ENCODE data around the gene TMEM156. TPM values are rescaled to one million over a fixed set of nuclear protein-coding genes. Genes with fewer than 3 reads are reported as not detected.

Gene TMEM156
- total RNA-seq (10 to 100 TPM; 18.4 TPM), total RNA-seq (5.5 to 53.0 (median 16.2) reads per million in 172 experiments)
- 31.8 TPM for polyA plus RNA-seq (2013, experiment 1 of 2)
- 25.3 TPM for polyA plus RNA-seq (2013, experiment 2 of 2)

- Mint-ChIP-seq H3K36me3 (ENCODE audit: low read depth) (peaks cover 6% of the 10 kb centered on the region), H3K27me3 (no peaks in the 10 kb centered on the region), H3K4me1 (ENCODE audit: low read depth) (peaks cover 41% of the 10 kb centered on the region), H3K9me3 (no peaks in the 10 kb centered on the region), H3K27ac (peak within 1 kb of the TSS; percentile 99), H3K4me3 (peak within 1 kb of the TSS; percentile 84)
- H3K9me3 ChIP-seq (ENCODE audit: control insufficient read depth in 1 of 2, insufficient read depth in 1 of 2, low read length in 2 of 2): no peaks in the 10 kb centered on the region
- no peak for TF ChIP-seq CTCF (IDR thresholded peaks at IDR 0.05)
- H3K27ac ChIP-seq (ENCODE audit: low read depth in 1 of 2, low read length in 2 of 2): peak within 1 kb of the TSS; percentile 62 to 66
- peak within 1 kb of the TSS; percentile 62 for H3K4me3 ChIP-seq (ENCODE audit: low read length)
- POLR2A ChIA-PET: interaction anchor here (1.1 to 7.4 kb wide), 2 partner anchors 13 to 321 kb away, joined by 3 to 58 read pairs; no protein-coding TSS in a partner anchor
- H3K4me1 ChIP-seq (ENCODE audit: insufficient read depth, low read length): peaks cover 23% of the 10 kb centered on the region
- intact Hi-C loops (cut with DNase I, micrococcal nuclease): loop anchor here in 1 of 2 experiments (1.0 to 5.0 kb wide), 3 partner anchors 12 to 83 kb away; no protein-coding TSS in a partner anchor
- no peaks in the 10 kb centered on the region for H3K27me3 ChIP-seq (ENCODE audit: control insufficient read depth in 1 of 2, insufficient read depth in 2 of 2, low read length in 2 of 2)
- CTCF ChIA-PET: interaction anchor here (1.6 kb wide), 1 partner anchor 17 kb away, joined by 5 read pairs; no protein-coding TSS in a partner anchor
- DNase-seq (peak in 6 of 14 experiments; percentile 13 to 89 (median 61)), ATAC-seq (ENCODE audit: poor library complexity) (peak; percentile 92)
- H3K36me3 ChIP-seq (ENCODE audit: insufficient read depth, low read length): no peaks in the 10 kb centered on the region
These were observed at the start of gene TMEM156 for GRCh38 chr4:39032218-39033085. TMEM156 (minus strand) TSS chr4:39032409; CDS start chr4:39032313, 96 bp downstream.

- Histone ChIP-seq H3K4me1 (ENCODE audit: insufficient read depth, low read length) (no peaks in the 10 kb centered on the region), H3K27ac (ENCODE audit: low read depth in 1 of 2, low read length in 2 of 2) (no peak overlapping the region), H3K4me3 (ENCODE audit: low read length) (no peak overlapping the region), H3K36me3 (ENCODE audit: insufficient read depth, low read length) (peaks cover 15% of the 10 kb centered on the region), H3K9me3 (ENCODE audit: control insufficient read depth in 1 of 2, insufficient read depth in 1 of 2, low read length in 2 of 2) (no peaks in the 10 kb centered on the region), H3K27me3 (ENCODE audit: control insufficient read depth in 1 of 2, insufficient read depth in 2 of 2, low read length in 2 of 2) (no peaks in the 10 kb centered on the region)
- Mint-ChIP-seq H3K36me3 (ENCODE audit: low read depth) (peaks cover 59% of the 10 kb centered on the region), H3K4me1 (ENCODE audit: low read depth) (no peaks in the 10 kb centered on the region), H3K27ac (no peak overlapping the region), H3K27me3 (no peaks in the 10 kb centered on the region), H3K4me3 (no peak overlapping the region), H3K9me3 (no peaks in the 10 kb centered on the region)
- no peak for TF ChIP-seq CTCF (IDR thresholded peaks at IDR 0.05)
- DNase-seq: no peak
- intact Hi-C loops (cut with DNase I, micrococcal nuclease): no loop called here
- ChIA-PET CTCF (no interaction called here), POLR2A (no interaction called here)
- ATAC-seq (ENCODE audit: poor library complexity): no peak
These were observed 46.6 kb upstream of the TMEM156 start for GRCh38 chr4:39078829-39079228.

GRCh38 chr4:39068907-39069306, 36.7 kb upstream of the TMEM156 start:
- Mint-ChIP-seq H3K27me3 (no peaks in the 10 kb centered on the region), H3K36me3 (ENCODE audit: low read depth) (no peaks in the 10 kb centered on the region), H3K27ac (no peak overlapping the region), H3K9me3 (no peaks in the 10 kb centered on the region), H3K4me1 (ENCODE audit: low read depth) (peaks cover 9% of the 10 kb centered on the region), H3K4me3 (no peak overlapping the region)
- ATAC-seq (ENCODE audit: poor library complexity) (no peak), DNase-seq (no peak)
- ChIA-PET POLR2A (no interaction called here), CTCF (interaction anchor here (2.0 kb wide), 1 partner anchor 12 kb away, joined by 8 read pairs; no protein-coding TSS in a partner anchor)
- H3K4me3 ChIP-seq (ENCODE audit: low read length): no peak overlapping the region
- H3K4me1 ChIP-seq (ENCODE audit: insufficient read depth, low read length): no peaks in the 10 kb centered on the region
- H3K36me3 ChIP-seq (ENCODE audit: insufficient read depth, low read length): no peaks in the 10 kb centered on the region
- no peaks in the 10 kb centered on the region for H3K27me3 ChIP-seq (ENCODE audit: control insufficient read depth in 1 of 2, insufficient read depth in 2 of 2, low read length in 2 of 2)
- no peak for TF ChIP-seq CTCF (IDR thresholded peaks at IDR 0.05)
- no peak overlapping the region for H3K27ac ChIP-seq (ENCODE audit: low read depth in 1 of 2, low read length in 2 of 2)
- no peaks in the 10 kb centered on the region for H3K9me3 ChIP-seq (ENCODE audit: control insufficient read depth in 1 of 2, insufficient read depth in 1 of 2, low read length in 2 of 2)
- intact Hi-C loops (cut with DNase I, micrococcal nuclease): no loop called here
